Measurements from ENCODE around the gene ZNF554.

- TF ChIP-seq YY1 (IDR thresholded peaks at IDR 0.05; ENCODE audit: insufficient read depth, insufficient read length) (no peak), SUZ12 (IDR thresholded peaks at IDR 0.05; ENCODE audit: extremely low read depth, insufficient read depth, insufficient read length) (no peak), ZNF274 (IDR thresholded peaks at IDR 0.05; ENCODE audit: low read depth, low read length) (no peak)
These were observed 11.3 kb upstream of the ZNF554 start for GRCh38 chr19:2808129-2808941.

All from NT2/D1 (cell line).